Ishikawa (cell line): ENCODE measurements around the gene SHISAL1.

ENCODE experiments used
- EP300 ChIP-seq: IDR thresholded peaks from 2 replicates; pipeline ENCODE4 v1.6.1; 2012; ENCODE audit warnings: borderline replicate concordance
- TAF1 ChIP-seq: IDR thresholded peaks from 2 replicates; pipeline ENCODE4 v1.6.1; 2012; ENCODE audit warnings: low read depth, mild to moderate bottlenecking
- YY1 ChIP-seq: IDR thresholded peaks from 2 replicates; pipeline ENCODE4 v1.6.1; 2012; ENCODE audit warnings: low read depth

- no peak for TF ChIP-seq YY1
- TF ChIP-seq EP300, result no peak
- TF ChIP-seq TAF1, result no peak
Measured at GRCh38 chr22:44247923-44248892, 64.5 kb downstream of the SHISAL1 start.
